Liver (tissue), 9 donors: ENCODE results near the gene PTPRS. TPM values are rescaled to one million over a fixed set of nuclear protein-coding genes. Genes with fewer than 3 reads are reported as not detected.

Source experiments
- DNase-seq: peaks from one replicate; pipeline ENCODE4 v3.0.0-alpha.2; 2017; ENCODE audit warnings: low spot score
- H3K27ac ChIP-seq, 2 donors: one replicate each; pipeline ENCODE4 v1.7.0; 2013; ENCODE audit warnings: inconsistent platforms in 2 of 2, low read length in 2 of 2, control low read depth in 1 of 2, low read depth in 1 of 2, mild to moderate bottlenecking in 1 of 2
- H3K27me3 ChIP-seq, 4 donors: one replicate each; pipeline versions ENCODE4 v1.6.1 to v1.7.0; 2013; ENCODE audit warnings: low read length in 3 of 4, inconsistent platforms in 1 of 4, mild to moderate bottlenecking in 1 of 4, moderate library complexity in 1 of 4; ENCODE audit not compliant: control insufficient read depth in 4 of 4, insufficient read depth in 4 of 4
- H3K36me3 ChIP-seq, 4 donors: one replicate each; pipeline versions ENCODE4 v1.6.1 to v1.7.0; 2013; ENCODE audit warnings: low read length in 3 of 4, mild to moderate bottlenecking in 3 of 4, low read depth in 1 of 4, moderate library complexity in 1 of 4; ENCODE audit not compliant: control insufficient read depth in 4 of 4, insufficient read depth in 3 of 4
- H3K4me1 ChIP-seq, 4 donors: one replicate each; pipeline versions ENCODE4 v1.6.1 to v1.7.0; 2013; ENCODE audit warnings: low read length in 3 of 4, mild to moderate bottlenecking in 3 of 4, moderate library complexity in 1 of 4; ENCODE audit not compliant: control insufficient read depth in 4 of 4, insufficient read depth in 4 of 4
- H3K4me3 ChIP-seq, 3 donors: one replicate each; pipeline versions ENCODE4 v1.6.1 to v1.7.0; 2013; ENCODE audit warnings: low read length in 3 of 3, control low read depth in 1 of 3, low read depth in 1 of 3, mild to moderate bottlenecking in 1 of 3
- H3K9ac ChIP-seq, 2 donors: one replicate each; pipeline ENCODE4 v1.7.0; 2013; ENCODE audit warnings: low read length in 2 of 2, mild to moderate bottlenecking in 2 of 2, moderate library complexity in 2 of 2, control low read depth in 1 of 2, low read depth in 1 of 2
- H3K9me3 ChIP-seq, 4 donors: one replicate each; pipeline versions ENCODE4 v1.6.1 to v1.7.0; 2013; ENCODE audit warnings: low read length in 3 of 4; ENCODE audit not compliant: control insufficient read depth in 4 of 4
- EGR1 ChIP-seq, 2 donors: IDR thresholded peaks; 2 replicates each; pipeline ENCODE4 v1.6.1; 2016 to 2018; ENCODE audit warnings: antibody characterized with exemption in 2 of 2, low read depth in 2 of 2
- FOXA1 ChIP-seq: IDR thresholded peaks from 2 replicates; pipeline ENCODE4 v1.6.1; 2016; ENCODE audit warnings: antibody characterized with exemption
- FOXA2 ChIP-seq: IDR thresholded peaks from 2 replicates; pipeline ENCODE4 v1.6.1; 2016; ENCODE audit warnings: antibody characterized with exemption
- GABPA ChIP-seq, 2 donors: IDR thresholded peaks in 1 of 2; conservative IDR thresholded peaks in 1 of 2; 2 replicates each; pipeline ENCODE4 v1.6.1; 2016; ENCODE audit warnings: antibody characterized with exemption in 2 of 2, mild to moderate bottlenecking in 1 of 2, moderate library complexity in 1 of 2
- HNF4A ChIP-seq, 2 donors: conservative IDR thresholded peaks; 2 replicates each; pipeline ENCODE4 v1.6.1; 2016; ENCODE audit warnings: antibody characterized with exemption in 2 of 2, mild to moderate bottlenecking in 2 of 2
- JUND ChIP-seq, 2 donors: IDR thresholded peaks; 2 replicates each; pipeline ENCODE4 v1.6.1; 2016; ENCODE audit warnings: antibody characterized with exemption in 2 of 2
- RAD21 ChIP-seq, 2 donors: IDR thresholded peaks; 2 replicates each; pipeline ENCODE4 v1.6.1; 2016; ENCODE audit warnings: antibody characterized with exemption in 2 of 2, mild to moderate bottlenecking in 2 of 2
- RXRA ChIP-seq, 2 donors: IDR thresholded peaks; 2 replicates each; pipeline ENCODE4 v1.6.1; 2017 to 2018; ENCODE audit warnings: antibody characterized with exemption in 2 of 2, mild to moderate bottlenecking in 1 of 2
- SP1 ChIP-seq: IDR thresholded peaks from 2 replicates; pipeline ENCODE4 v1.6.1; 2018; ENCODE audit warnings: antibody characterized with exemption, mild to moderate bottlenecking
- TAF1 ChIP-seq: conservative IDR thresholded peaks from 2 replicates; pipeline ENCODE4 v1.6.1; 2016; ENCODE audit warnings: antibody characterized with exemption, mild to moderate bottlenecking
- YY1 ChIP-seq: IDR thresholded peaks from 2 replicates; pipeline ENCODE4 v1.6.1; 2016; ENCODE audit warnings: antibody characterized with exemption, mild to moderate bottlenecking
- WGBS: extraction: QIAGEN DNeasy Blood & Tissue Kit; methylation state at CpG from one replicate; pipeline ENCODE4 v1.1.7; 2013; 5-methylcytosine and 5-hydroxymethylcytosine counted together
- polyA plus RNA-seq, 2 donors: library from polyadenylated mRNA; stranded (reverse) in 1 of 2; unstranded in 1 of 2; fragments of 200-250 nt in 1 of 2; fragments of >200 nt in 1 of 2; fragmentation: Nextera tagmentation in 1 of 2; extraction: Ambion mirVana in 1 of 2; gene quantifications; one replicate each; pipeline versions ENCODE4 v1.2.1 to v1.2.3, GENCODE V29; 2013 to 2015
- total RNA-seq, 2 donors: library from RNA; depleted of rRNA; stranded (reverse); fragments of >200 nt; gene quantifications; one replicate each; pipeline ENCODE4 v1.2.3, GENCODE V29; 2014
- TF ChIP-seq, protein P1 (sequence below): IDR thresholded peaks from 2 replicates; pipeline ENCODE4 v1.6.1; 2016; ENCODE audit warnings: antibody characterized with exemption, mild to moderate bottlenecking
- TF ChIP-seq, protein P2 (sequence below): IDR thresholded peaks from 2 replicates; pipeline ENCODE4 v1.6.1; 2016; ENCODE audit warnings: antibody characterized with exemption
- TF ChIP-seq, protein P3 (sequence below): IDR thresholded peaks from 2 replicates; pipeline ENCODE4 v1.6.1; 2016; ENCODE audit warnings: antibody characterized with exemption
- TF ChIP-seq, protein P4 (sequence below): fragments of 150-350 bp; IDR thresholded peaks from 2 replicates; pipeline ENCODE4 v1.5.1; 2017; ENCODE audit warnings: improper control_type of control experiment, low read depth, low read length; ENCODE audit not compliant: missing input control
- TF ChIP-seq, protein P5 (sequence below): IDR thresholded peaks from 2 replicates; pipeline ENCODE4 v1.6.1; 2016; ENCODE audit warnings: antibody characterized with exemption
- donor health status: healthy.
- donor health status: healthy.
- donor health status: healthy.
- donor health status: healthy.
- donor health status: healthy.

The PTPRS gene
- total and polyA plus RNA-seq, 4 donors = 1.3 to 49.7 (median 20.2) TPM

DNA sequence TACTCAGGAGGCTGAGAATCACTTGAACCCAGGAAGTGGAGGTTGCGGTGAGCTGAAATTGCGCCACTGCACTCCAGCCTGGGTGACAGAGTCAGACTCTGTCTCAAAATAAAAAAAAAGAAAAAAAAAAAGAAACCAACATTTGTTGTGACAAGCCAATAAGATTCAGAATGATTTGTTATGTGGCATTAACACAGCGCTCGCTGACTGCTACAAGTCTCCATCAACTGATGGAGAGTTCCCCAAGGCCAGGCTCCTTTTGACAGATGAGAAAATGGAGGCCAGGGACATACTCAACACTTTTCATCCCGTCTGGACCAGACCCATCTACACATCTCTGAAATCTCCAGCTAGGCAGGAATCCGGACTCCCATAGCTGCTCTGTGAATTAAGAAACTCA, 48.7 kb upstream of the PTPRS start (continued):
- TF ChIP-seq, protein P1, sequence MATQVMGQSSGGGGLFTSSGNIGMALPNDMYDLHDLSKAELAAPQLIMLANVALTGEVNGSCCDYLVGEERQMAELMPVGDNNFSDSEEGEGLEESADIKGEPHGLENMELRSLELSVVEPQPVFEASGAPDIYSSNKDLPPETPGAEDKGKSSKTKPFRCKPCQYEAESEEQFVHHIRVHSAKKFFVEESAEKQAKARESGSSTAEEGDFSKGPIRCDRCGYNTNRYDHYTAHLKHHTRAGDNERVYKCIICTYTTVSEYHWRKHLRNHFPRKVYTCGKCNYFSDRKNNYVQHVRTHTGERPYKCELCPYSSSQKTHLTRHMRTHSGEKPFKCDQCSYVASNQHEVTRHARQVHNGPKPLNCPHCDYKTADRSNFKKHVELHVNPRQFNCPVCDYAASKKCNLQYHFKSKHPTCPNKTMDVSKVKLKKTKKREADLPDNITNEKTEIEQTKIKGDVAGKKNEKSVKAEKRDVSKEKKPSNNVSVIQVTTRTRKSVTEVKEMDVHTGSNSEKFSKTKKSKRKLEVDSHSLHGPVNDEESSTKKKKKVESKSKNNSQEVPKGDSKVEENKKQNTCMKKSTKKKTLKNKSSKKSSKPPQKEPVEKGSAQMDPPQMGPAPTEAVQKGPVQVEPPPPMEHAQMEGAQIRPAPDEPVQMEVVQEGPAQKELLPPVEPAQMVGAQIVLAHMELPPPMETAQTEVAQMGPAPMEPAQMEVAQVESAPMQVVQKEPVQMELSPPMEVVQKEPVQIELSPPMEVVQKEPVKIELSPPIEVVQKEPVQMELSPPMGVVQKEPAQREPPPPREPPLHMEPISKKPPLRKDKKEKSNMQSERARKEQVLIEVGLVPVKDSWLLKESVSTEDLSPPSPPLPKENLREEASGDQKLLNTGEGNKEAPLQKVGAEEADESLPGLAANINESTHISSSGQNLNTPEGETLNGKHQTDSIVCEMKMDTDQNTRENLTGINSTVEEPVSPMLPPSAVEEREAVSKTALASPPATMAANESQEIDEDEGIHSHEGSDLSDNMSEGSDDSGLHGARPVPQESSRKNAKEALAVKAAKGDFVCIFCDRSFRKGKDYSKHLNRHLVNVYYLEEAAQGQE = no peak
- TF ChIP-seq TAF1 = no peak
- no peak for TF ChIP-seq FOXA1
- TF ChIP-seq, protein P2, sequence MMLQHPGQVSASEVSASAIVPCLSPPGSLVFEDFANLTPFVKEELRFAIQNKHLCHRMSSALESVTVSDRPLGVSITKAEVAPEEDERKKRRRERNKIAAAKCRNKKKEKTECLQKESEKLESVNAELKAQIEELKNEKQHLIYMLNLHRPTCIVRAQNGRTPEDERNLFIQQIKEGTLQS = no peak
- TF ChIP-seq RAD21 (IDR thresholded peaks at IDR 0.05) = no peak
- no peak for TF ChIP-seq EGR1 (IDR thresholded peaks at IDR 0.05; ENCODE audit: low read depth in 2 of 2)

DNA sequence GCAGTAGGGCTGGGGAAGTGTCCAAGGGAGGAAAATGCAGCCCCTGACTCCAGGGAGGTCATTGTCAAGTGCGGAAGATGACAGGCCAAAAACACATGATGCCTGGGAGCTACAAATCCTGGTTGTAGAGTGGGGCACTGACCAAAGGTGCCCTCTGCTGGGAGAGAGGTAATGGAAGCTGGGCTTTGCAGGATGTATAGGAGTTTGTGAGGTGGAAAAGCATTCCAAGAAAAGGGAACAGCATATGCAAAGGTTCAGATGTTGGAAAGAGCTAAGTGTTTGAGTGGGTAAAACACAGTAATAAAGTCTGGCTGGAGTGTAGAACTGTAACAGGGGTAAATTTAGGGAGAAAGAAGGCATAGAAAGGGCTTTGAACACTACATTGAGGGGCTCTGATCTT, 46.9 kb upstream of the PTPRS start:
- no peak overlapping the region for H3K9ac ChIP-seq
- TF ChIP-seq JUND (IDR thresholded peaks at IDR 0.05) (no peak), YY1 (no peak), GABPA (IDR thresholded peaks at IDR 0.05 in 1 of 2, conservative IDR thresholded peaks at IDR 0.05 in 1 of 2) (no peak), FOXA2 (no peak), TAF1 (no peak), RXRA (IDR thresholded peaks at IDR 0.05) (no peak), FOXA1 (no peak), RAD21 (IDR thresholded peaks at IDR 0.05) (no peak), EGR1 (IDR thresholded peaks at IDR 0.05; ENCODE audit: low read depth in 2 of 2) (no peak), HNF4A (conservative IDR thresholded peaks at IDR 0.05) (no peak), SP1 (no peak)
- TF ChIP-seq, protein P3, sequence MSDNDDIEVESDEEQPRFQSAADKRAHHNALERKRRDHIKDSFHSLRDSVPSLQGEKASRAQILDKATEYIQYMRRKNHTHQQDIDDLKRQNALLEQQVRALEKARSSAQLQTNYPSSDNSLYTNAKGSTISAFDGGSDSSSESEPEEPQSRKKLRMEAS = no peak
- TF ChIP-seq, protein P4, sequence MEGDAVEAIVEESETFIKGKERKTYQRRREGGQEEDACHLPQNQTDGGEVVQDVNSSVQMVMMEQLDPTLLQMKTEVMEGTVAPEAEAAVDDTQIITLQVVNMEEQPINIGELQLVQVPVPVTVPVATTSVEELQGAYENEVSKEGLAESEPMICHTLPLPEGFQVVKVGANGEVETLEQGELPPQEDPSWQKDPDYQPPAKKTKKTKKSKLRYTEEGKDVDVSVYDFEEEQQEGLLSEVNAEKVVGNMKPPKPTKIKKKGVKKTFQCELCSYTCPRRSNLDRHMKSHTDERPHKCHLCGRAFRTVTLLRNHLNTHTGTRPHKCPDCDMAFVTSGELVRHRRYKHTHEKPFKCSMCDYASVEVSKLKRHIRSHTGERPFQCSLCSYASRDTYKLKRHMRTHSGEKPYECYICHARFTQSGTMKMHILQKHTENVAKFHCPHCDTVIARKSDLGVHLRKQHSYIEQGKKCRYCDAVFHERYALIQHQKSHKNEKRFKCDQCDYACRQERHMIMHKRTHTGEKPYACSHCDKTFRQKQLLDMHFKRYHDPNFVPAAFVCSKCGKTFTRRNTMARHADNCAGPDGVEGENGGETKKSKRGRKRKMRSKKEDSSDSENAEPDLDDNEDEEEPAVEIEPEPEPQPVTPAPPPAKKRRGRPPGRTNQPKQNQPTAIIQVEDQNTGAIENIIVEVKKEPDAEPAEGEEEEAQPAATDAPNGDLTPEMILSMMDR = no peak
- TF ChIP-seq, protein P2 = no peak
- TF ChIP-seq, protein P1 = no peak
- TF ChIP-seq, protein P5, sequence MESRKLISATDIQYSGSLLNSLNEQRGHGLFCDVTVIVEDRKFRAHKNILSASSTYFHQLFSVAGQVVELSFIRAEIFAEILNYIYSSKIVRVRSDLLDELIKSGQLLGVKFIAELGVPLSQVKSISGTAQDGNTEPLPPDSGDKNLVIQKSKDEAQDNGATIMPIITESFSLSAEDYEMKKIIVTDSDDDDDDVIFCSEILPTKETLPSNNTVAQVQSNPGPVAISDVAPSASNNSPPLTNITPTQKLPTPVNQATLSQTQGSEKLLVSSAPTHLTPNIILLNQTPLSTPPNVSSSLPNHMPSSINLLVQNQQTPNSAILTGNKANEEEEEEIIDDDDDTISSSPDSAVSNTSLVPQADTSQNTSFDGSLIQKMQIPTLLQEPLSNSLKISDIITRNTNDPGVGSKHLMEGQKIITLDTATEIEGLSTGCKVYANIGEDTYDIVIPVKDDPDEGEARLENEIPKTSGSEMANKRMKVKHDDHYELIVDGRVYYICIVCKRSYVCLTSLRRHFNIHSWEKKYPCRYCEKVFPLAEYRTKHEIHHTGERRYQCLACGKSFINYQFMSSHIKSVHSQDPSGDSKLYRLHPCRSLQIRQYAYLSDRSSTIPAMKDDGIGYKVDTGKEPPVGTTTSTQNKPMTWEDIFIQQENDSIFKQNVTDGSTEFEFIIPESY = no peak

More for the DNA sequence above, 46.9 kb upstream of the PTPRS start:
- WGBS = 92% methylated on average over 1 of the region's 1 CpG
- no peak for DNase-seq
- Histone ChIP-seq H3K36me3 (no peaks in the 10 kb centered on the region), H3K27ac (no peak overlapping the region), H3K9me3 (peaks cover 3 to 9% (median 6%) of the 10 kb centered on the region in 4 donors), H3K27me3 (peaks cover 0 to 3% (median 1%) of the 10 kb centered on the region in 4 donors), H3K4me1 (no peaks in the 10 kb centered on the region), H3K4me3 (no peak overlapping the region)
